ENCODE results near the gene DRAXIN.

DNA sequence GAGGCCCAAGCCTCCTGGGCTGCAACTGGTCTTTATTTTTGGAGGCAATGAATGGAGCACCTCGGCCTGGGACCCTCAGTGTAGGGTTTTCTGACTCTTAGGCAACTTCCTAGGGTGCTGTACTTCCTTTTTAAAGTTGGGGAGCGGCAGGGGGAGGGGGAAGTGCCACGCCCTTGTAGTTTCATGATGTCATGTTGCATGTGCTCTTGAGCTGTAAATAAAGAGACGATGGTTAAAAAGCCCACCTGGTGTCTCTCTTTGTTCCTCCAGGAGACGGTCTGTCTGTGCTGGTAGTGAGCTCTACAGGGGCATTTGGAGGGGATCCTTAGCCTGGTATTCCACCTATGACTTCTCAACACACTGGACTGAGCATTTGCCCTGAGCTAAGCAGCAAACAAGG, 34.1 kb downstream of the DRAXIN start:
- no peak for TF ChIP-seq CTCF (IDR thresholded peaks at IDR 0.05)
- TF ChIP-seq POLR2AphosphoS5 (IDR thresholded peaks at IDR 0.05): no peak
- TF ChIP-seq POLR2A (IDR thresholded peaks at IDR 0.05; ENCODE audit: low read depth): no peak
